Ovary (tissue), 9 donors: Measurements from ENCODE around the gene CH25H. TPM values are rescaled to one million over a fixed set of nuclear protein-coding genes. Genes with fewer than 3 reads are reported as not detected.

Experiments used
- DNase-seq, 5 donors: peaks; one replicate each; pipeline ENCODE4 v3.0.0-alpha.2; 2019 to 2020
- H3K27ac ChIP-seq, 2 donors: fragments of 200-600 bp; one replicate each; pipeline versions ENCODE4 v1.5.1 to v1.8.0; 2019 to 2022
- H3K27me3 ChIP-seq: fragments of 200-600 bp; one replicate; pipeline ENCODE4 v1.8.0; 2022
- H3K36me3 ChIP-seq: fragments of 200-600 bp; sonication (generic); one replicate; pipeline ENCODE4 v1.5.1; 2019
- H3K4me1 ChIP-seq: one replicate; pipeline ENCODE4 v1.8.1; 2013; ENCODE audit warnings: mild to moderate bottlenecking, moderate library complexity; ENCODE audit not compliant: insufficient read depth
- H3K4me3 ChIP-seq: fragments of 200-600 bp; sonication (generic); one replicate; pipeline ENCODE4 v1.5.1; 2017
- H3K9me3 ChIP-seq, 2 donors: fragments of 200-600 bp in 1 of 2; sonication (generic) in 1 of 2; one replicate each; pipeline versions ENCODE4 v1.5.1 to v1.8.1; 2013 to 2019; ENCODE audit warnings: mild to moderate bottlenecking in 1 of 2, moderate library complexity in 1 of 2
- CTCF ChIP-seq, 3 donors: fragments of 450-650 bp in 2 of 3; fragments of 200-600 bp in 1 of 3; IDR thresholded peaks; one replicate each; pipeline versions ENCODE4 v1.5.1 to v1.8.0; 2016 to 2022; ENCODE audit warnings: antibody characterized with exemption in 3 of 3, mild to moderate bottlenecking in 1 of 3
- EP300 ChIP-seq: sonication (generic); formaldehyde crosslinking; IDR thresholded peaks from one replicate; pipeline ENCODE4 v1.6.1; 2017; ENCODE audit warnings: antibody characterized with exemption
- POLR2A ChIP-seq: fragments of 450-650 bp; IDR thresholded peaks from one replicate; pipeline ENCODE4 v1.6.1; 2017; ENCODE audit warnings: antibody characterized with exemption, mild to moderate bottlenecking, moderate library complexity
- WGBS, 3 donors: extraction: QIAGEN DNeasy Blood & Tissue Kit in 1 of 3; methylation state at CpG; one replicate each; pipeline versions ENCODE4 v1.1.5 to v1.1.7; 2013 to 2017; 5-methylcytosine and 5-hydroxymethylcytosine counted together
- intact Hi-C, 4 donors: fragments of 100-400 bp; cut with DNase I; formaldehyde crosslinking; loops; one replicate each; pipeline versions ENCODE4 v1.11.0 to v1.15.1; 2022 to 2023
- polyA plus RNA-seq, 2 donors: library from polyadenylated mRNA; stranded (reverse); fragments of 200-250 nt in 1 of 2; fragments of 350-450 nt in 1 of 2; fragmentation: Illumina TruSeq in 1 of 2; extraction: RNeasy Lipid Tissue Mini Kit (QIAGEN cat#74804) in 1 of 2; gene quantifications; one replicate each; pipeline ENCODE4 v1.2.3, GENCODE V29; 2013 to 2014
- total RNA-seq, 7 donors: library from RNA; depleted of rRNA in 2 of 7; stranded (reverse); fragments of >200 nt in 2 of 7; fragmentation: NEBNext Ultra II Directional in 3 of 7; extraction: Animal tissue kit (Norgen Biotek cat#: 25700) in 3 of 7; gene quantifications; one replicate each; pipeline versions ENCODE4 v1.1.0 to v1.2.4, GENCODE V29; 2016 to 2023
- donor health status: DM: no; HTN: no; CAD: no; lungs with moderate emphysema.
- donor health status: DM: no; HTN: no; CAD: no.
- donor health status: Bipolar disorder and iron deficiency.
- donor health status: DM: yes; HTN: yes; CAD: no.
- donor health status: DM: no; HTN: no; CAD: no.
- donor health status: DM: yes; HTN: yes; CAD: no.

Gene CH25H
- total and polyA plus RNA-seq, 9 donors: 0.22 to 3.8 (median 1.6) TPM

- DNase-seq: no peak
- intact Hi-C loops: no loop called here
- 89 to 91% (median 89%) methylated on average over 3 of the region's 3 CpGs for WGBS, 3 donors
- H3K9me3 ChIP-seq: no peaks in the 10 kb centered on the region
- H3K36me3 ChIP-seq: no peaks in the 10 kb centered on the region
- H3K27ac ChIP-seq: no peak overlapping the region
- no peak for TF ChIP-seq CTCF (IDR thresholded peaks at IDR 0.05)
- TF ChIP-seq EP300: no peak
- no peak for TF ChIP-seq POLR2A
- H3K27me3 ChIP-seq: no peaks in the 10 kb centered on the region
- no peaks in the 10 kb centered on the region for H3K4me1 ChIP-seq
- no peak overlapping the region for H3K4me3 ChIP-seq
Observed at GRCh38 chr10:89240519-89240918, 33.4 kb upstream of the CH25H start.

- DNase-seq: no peak
- no peak overlapping the region for H3K27ac ChIP-seq
- H3K36me3 ChIP-seq: no peaks in the 10 kb centered on the region
- intact Hi-C loops: no loop called here
- no peaks in the 10 kb centered on the region for H3K4me1 ChIP-seq
- H3K4me3 ChIP-seq: no peak overlapping the region
- WGBS, 3 donors: 84 to 95% (median 92%) methylated on average over 5 of the region's 5 CpGs
- H3K27me3 ChIP-seq: no peaks in the 10 kb centered on the region
- TF ChIP-seq CTCF (IDR thresholded peaks at IDR 0.05) (no peak), POLR2A (no peak), EP300 (no peak)
- H3K9me3 ChIP-seq: no peaks in the 10 kb centered on the region
Observed at GRCh38 chr10:89238956-89239644, 32.0 kb upstream of the CH25H start.

GRCh38 chr10:89237849-89238248 lies 30.7 kb upstream of the CH25H start:
- no peak for DNase-seq
- no peaks in the 10 kb centered on the region for H3K4me1 ChIP-seq
- H3K4me3 ChIP-seq: no peak overlapping the region
- no peaks in the 10 kb centered on the region for H3K36me3 ChIP-seq
- H3K9me3 ChIP-seq: no peaks in the 10 kb centered on the region
- H3K27me3 ChIP-seq: no peaks in the 10 kb centered on the region
- H3K27ac ChIP-seq: no peak overlapping the region
- no peak for TF ChIP-seq POLR2A
- TF ChIP-seq CTCF (IDR thresholded peaks at IDR 0.05): no peak
- TF ChIP-seq EP300: no peak
- intact Hi-C loops: no loop called here

GRCh38 chr10:89236226-89236797 lies 29.2 kb upstream of the CH25H start:
- no peaks in the 10 kb centered on the region for H3K4me1 ChIP-seq
- H3K36me3 ChIP-seq: no peaks in the 10 kb centered on the region
- H3K4me3 ChIP-seq: no peak overlapping the region
- no peak for DNase-seq
- H3K9me3 ChIP-seq: no peaks in the 10 kb centered on the region
- intact Hi-C loops: no loop called here
- no peak overlapping the region for H3K27ac ChIP-seq
- H3K27me3 ChIP-seq: no peaks in the 10 kb centered on the region
- TF ChIP-seq CTCF (IDR thresholded peaks at IDR 0.05): no peak
- no peak for TF ChIP-seq EP300
- no peak for TF ChIP-seq POLR2A
- WGBS, 3 donors: 77 to 85% (median 81%) methylated on average over 4 of the region's 4 CpGs
